Endothelial cell of umbilical vein (primary cell): ENCODE results near the gene GMEB2. TPM values are rescaled to one million over a fixed set of nuclear protein-coding genes. Genes with fewer than 3 reads are reported as not detected.
A peak's percentile ranks its signal among the peaks of the same experiment; 100 is the strongest.

Experiments
- BruUV-seq: library from RNA; stranded (reverse); fragments of 400-500 nt; replicated peaks from 2 replicates; lab custom pipeline; 2021; lab: Mats Ljungman, UMichigan
- CTCF ChIA-PET: fragments of 300-600, 350-600 bp; sonication (Branson Sonifier 250); formaldehyde crosslinking; loops from one replicate; lab custom pipeline; 2021; ENCODE audit warnings: antibody characterized with exemption, inconsistent platforms; lab: Charles Lee
- POLR2A ChIA-PET: fragments of 300-600, 350-600 bp; sonication (Branson Sonifier 250); formaldehyde crosslinking; loops from one replicate; lab custom pipeline; 2021; ENCODE audit warnings: antibody characterized with exemption, inconsistent platforms; lab: Charles Lee
- DNase-seq: peaks from one replicate; pipeline ENCODE4 v3.0.0-alpha.2; 2011; ENCODE audit warnings: low read depth, low spot score
- FAIRE-seq: peaks from 2 replicates; lab custom pipeline; 2011; peaks lifted over from hg19 to GRCh38; lab: Jason Lieb, UNC
- H2AFZ ChIP-seq: 2 replicates; pipeline ENCODE4 v1.6.0; 2012; ENCODE audit warnings: low read depth, low read length, control low read depth, inconsistent platforms
- H3K27ac ChIP-seq: 2 replicates; pipeline ENCODE4 v1.5.1; 2011; ENCODE audit warnings: low read depth, mild to moderate bottlenecking, control low read depth, low read length, moderate library complexity; ENCODE audit not compliant: insufficient read depth
- H3K27me3 ChIP-seq, 2 experiments: 2 replicates each; pipeline versions ENCODE4 v1.6.0 to v1.6.1; 2011; ENCODE audit warnings: low read length in 2 of 2, mixed read lengths in 1 of 2; ENCODE audit not compliant: control insufficient read depth in 2 of 2, insufficient read depth in 2 of 2
- H3K36me3 ChIP-seq, 2 experiments: 2 replicates in 1 of 2; 3 replicates in 1 of 2; pipeline ENCODE4 v1.5.1; 2011; ENCODE audit warnings: low read length in 2 of 2, mild to moderate bottlenecking in 1 of 2, moderate library complexity in 1 of 2; ENCODE audit not compliant: control insufficient read depth in 2 of 2, insufficient read depth in 2 of 2; ENCODE audit errors: extremely low read depth in 1 of 2
- H3K4me1 ChIP-seq: 3 replicates; pipeline ENCODE4 v1.5.1; 2011; ENCODE audit warnings: mild to moderate bottlenecking, low read length; ENCODE audit not compliant: control insufficient read depth, insufficient read depth; ENCODE audit errors: extremely low read depth
- H3K4me2 ChIP-seq: 2 replicates; pipeline ENCODE4 v1.6.1; 2011; ENCODE audit warnings: low read length, control low read depth, mixed read lengths; ENCODE audit not compliant: insufficient read depth
- H3K4me3 ChIP-seq, 3 experiments: fragments of 200-600 bp in 1 of 3; sonication (generic), shearing (Covaris generic) in 1 of 3; replicated peaks in 1 of 3; 2 replicates each; pipeline ENCODE4 v1.5.1; 2011 to 2016; ENCODE audit warnings: control low read depth in 3 of 3, low read length in 3 of 3, mild to moderate bottlenecking in 2 of 3, inconsistent platforms in 1 of 3, low read depth in 1 of 3, moderate library complexity in 1 of 3; ENCODE audit not compliant: insufficient read depth in 1 of 3
- H3K79me2 ChIP-seq: 2 replicates; pipeline ENCODE4 v1.6.0; 2012; ENCODE audit warnings: low read length, inconsistent platforms; ENCODE audit not compliant: control insufficient read depth, insufficient read depth
- H3K9ac ChIP-seq: replicated peaks from 2 replicates; pipeline ENCODE3; 2011; ENCODE audit warnings: low read length, control low read depth; ENCODE audit not compliant: insufficient read depth; ENCODE audit errors: extremely low read depth
- H3K9me1 ChIP-seq: replicated peaks from 3 replicates; pipeline ENCODE4 v1.6.0; 2011; ENCODE audit warnings: mild to moderate bottlenecking, low read length; ENCODE audit not compliant: control insufficient read depth, insufficient read depth; ENCODE audit errors: extremely low read depth
- H3K9me3 ChIP-seq: replicated peaks from 2 replicates; pipeline ENCODE4 v1.5.1; 2012; ENCODE audit warnings: low read length, inconsistent platforms; ENCODE audit not compliant: control insufficient read depth, insufficient read depth
- H4K20me1 ChIP-seq: replicated peaks from 2 replicates; pipeline ENCODE3; 2011; ENCODE audit warnings: mild to moderate bottlenecking, low read length; ENCODE audit not compliant: control insufficient read depth, insufficient read depth; ENCODE audit errors: extremely low read depth
- CTCF ChIP-seq, 2 donors: IDR thresholded peaks; 1 replicate in 1 of 2; 2 replicates in 1 of 2; pipeline ENCODE4 v1.5.1; 2011; ENCODE audit warnings: low read length in 2 of 2, mild to moderate bottlenecking in 2 of 2, moderate library complexity in 2 of 2, control low read depth in 1 of 2, inconsistent platforms in 1 of 2, low read depth in 1 of 2; ENCODE audit not compliant: insufficient read depth in 1 of 2; ENCODE audit errors: extremely low read depth in 1 of 2
- EZH2 ChIP-seq: IDR thresholded peaks from 2 replicates; pipeline ENCODE4 v1.6.1; 2012; ENCODE audit warnings: borderline replicate concordance, low read depth, mild to moderate bottlenecking, moderate library complexity, low read length, inconsistent platforms; ENCODE audit not compliant: severe bottlenecking
- FOS ChIP-seq: IDR thresholded peaks from 2 replicates; pipeline ENCODE4 v1.6.1; 2011; ENCODE audit warnings: mild to moderate bottlenecking, low read length, moderate library complexity, borderline replicate concordance; ENCODE audit not compliant: insufficient read depth
- GATA2 ChIP-seq: IDR thresholded peaks from 2 replicates; pipeline ENCODE4 v1.7.0; 2011; ENCODE audit warnings: low read depth, mild to moderate bottlenecking, moderate library complexity, mixed read lengths, low read length; ENCODE audit not compliant: insufficient read length, insufficient read depth
- JUN ChIP-seq: IDR thresholded peaks from 2 replicates; pipeline ENCODE4 v1.6.1; 2011; ENCODE audit warnings: borderline replicate concordance, low read depth; ENCODE audit not compliant: insufficient read length, insufficient read depth
- MAX ChIP-seq: IDR thresholded peaks from 2 replicates; pipeline ENCODE4 v1.6.1; 2011; ENCODE audit not compliant: insufficient read depth, insufficient read length
- MYC ChIP-seq: IDR thresholded peaks from one replicate; pipeline ENCODE4 v1.6.1; 2011; ENCODE audit warnings: mild to moderate bottlenecking, low read depth, low read length
- POLR2A ChIP-seq: IDR thresholded peaks from 2 replicates; pipeline ENCODE4 v1.6.1; 2012; ENCODE audit warnings: low read depth, mild to moderate bottlenecking, control low read depth, low read length
- POLR2AphosphoS5 ChIP-seq: IDR thresholded peaks from 2 replicates; pipeline ENCODE4 v1.6.1; 2012; ENCODE audit warnings: low read depth, mild to moderate bottlenecking, control low read depth, low read length, moderate library complexity; ENCODE audit not compliant: insufficient read depth
- dilution Hi-C: fragments of 300-500 bp; cut with MboI; formaldehyde crosslinking; loops from one replicate; pipeline ENCODE4 v1.15.0; 2019; ENCODE audit warnings: low sequenced_read_pairs; ENCODE audit not compliant: extremely low pct_ligation_motif_present
- intact Hi-C: fragments of 100-400 bp; cut with micrococcal nuclease; formaldehyde crosslinking; loops from one replicate; pipeline ENCODE4 v1.10.0; 2022
- polyA plus RNA-seq, 4 experiments: library from polyadenylated mRNA; depleted of rRNA in 3 of 4; stranded (reverse) in 3 of 4; unstranded in 1 of 4; fragments of >200 nt; gene quantifications; 2 replicates each; pipeline versions ENCODE4 v1.2.1 to v1.2.3, GENCODE V29; 2011 to 2012; ENCODE audit warnings: missing spikeins in 1 of 4
- total RNA-seq: library from RNA; stranded (reverse); gene quantifications from 2 replicates; pipeline ENCODE4 v1.2.3, GENCODE V29; 2021

The GMEB2 gene
- total and polyA plus RNA-seq, 2 donors (not counting 3 experiments of a cell fraction or from before 2014, with no cell fraction given): 12.7 to 14.1 TPM

- ChIA-PET CTCF (interaction anchor here (1.3 to 2.6 kb wide), 3 partner anchors 11 to 50 kb away, joined by 7 to 17 read pairs (median 8); partner anchors contain the start of genes ARFRP1 and ZGPAT), POLR2A (interaction anchor here (1.1 kb wide), 1 partner anchor 16 kb away, joined by 6 read pairs; no protein-coding TSS in a partner anchor)
- DNase-seq: no peak
- TSS peak; percentile 52 for BruUV-seq
- Histone ChIP-seq H3K27me3 (peaks cover 0 to 3% of the 10 kb centered on the region in 2 experiments), H3K27ac (peak overlapping the region; percentile 39), H3K4me3 (peak overlapping the region in 1 of 3 experiments; percentile 83), H3K4me1 (peaks cover 13% of the 10 kb centered on the region), H3K79me2 (peaks cover 15% of the 10 kb centered on the region), H3K9me3 (no peaks in the 10 kb centered on the region), H3K4me2 (peak overlapping the region; percentile 32), H3K9me1 (no peaks in the 10 kb centered on the region), H4K20me1 (no peaks in the 10 kb centered on the region), H2AFZ (peak overlapping the region; percentile 83), H3K9ac (no peak overlapping the region), H3K36me3 (peaks cover 0 to 5% of the 10 kb centered on the region in 2 experiments)
- dilution Hi-C loops: no loop called here
- no peak for TF ChIP-seq FOS
- TF ChIP-seq JUN: no peak
- TF ChIP-seq POLR2AphosphoS5: no peak
- FAIRE-seq: no peak
- intact Hi-C loops: no loop called here
These were observed 30.5 kb upstream of the GMEB2 start for GRCh38 chr20:63657260-63657936.

GRCh38 chr20:63656451-63656850, 29.6 kb upstream of the GMEB2 start:
- H4K20me1 ChIP-seq: no peaks in the 10 kb centered on the region
- intact Hi-C loops: no loop called here
- POLR2A ChIA-PET: no interaction called here
- CTCF ChIA-PET: no interaction called here
- peaks cover 15% of the 10 kb centered on the region for H3K79me2 ChIP-seq
- H2AFZ ChIP-seq: no peak overlapping the region
- no peak overlapping the region for H3K9ac ChIP-seq
- DNase-seq: no peak
- no peaks in the 10 kb centered on the region for H3K36me3 ChIP-seq
- FAIRE-seq: no peak
- no peak overlapping the region for H3K4me3 ChIP-seq
- H3K27ac ChIP-seq: no peak overlapping the region
- H3K27me3 ChIP-seq: peaks cover 1 to 11% of the 10 kb centered on the region in 2 experiments
- dilution Hi-C loops: no loop called here
- no TSS peak for BruUV-seq
- peaks cover 16% of the 10 kb centered on the region for H3K4me1 ChIP-seq
- H3K9me1 ChIP-seq: no peaks in the 10 kb centered on the region
- no peaks in the 10 kb centered on the region for H3K9me3 ChIP-seq
- TF ChIP-seq FOS: no peak
- TF ChIP-seq CTCF (IDR thresholded peaks at IDR 0.05; ENCODE audit: extremely low read depth in 1 of 2, insufficient read depth in 1 of 2, low read depth in 1 of 2, low read length in 2 of 2): no peak
- no peak for TF ChIP-seq POLR2A
- no peak for TF ChIP-seq GATA2
- TF ChIP-seq MYC: no peak
- no peak for TF ChIP-seq JUN
- TF ChIP-seq EZH2: no peak
- no peak for TF ChIP-seq MAX
- TF ChIP-seq POLR2AphosphoS5: no peak
- H3K4me2 ChIP-seq: no peak overlapping the region
